Measurements from ENCODE around the gene TCF4.

Gene TCF4

DNA sequence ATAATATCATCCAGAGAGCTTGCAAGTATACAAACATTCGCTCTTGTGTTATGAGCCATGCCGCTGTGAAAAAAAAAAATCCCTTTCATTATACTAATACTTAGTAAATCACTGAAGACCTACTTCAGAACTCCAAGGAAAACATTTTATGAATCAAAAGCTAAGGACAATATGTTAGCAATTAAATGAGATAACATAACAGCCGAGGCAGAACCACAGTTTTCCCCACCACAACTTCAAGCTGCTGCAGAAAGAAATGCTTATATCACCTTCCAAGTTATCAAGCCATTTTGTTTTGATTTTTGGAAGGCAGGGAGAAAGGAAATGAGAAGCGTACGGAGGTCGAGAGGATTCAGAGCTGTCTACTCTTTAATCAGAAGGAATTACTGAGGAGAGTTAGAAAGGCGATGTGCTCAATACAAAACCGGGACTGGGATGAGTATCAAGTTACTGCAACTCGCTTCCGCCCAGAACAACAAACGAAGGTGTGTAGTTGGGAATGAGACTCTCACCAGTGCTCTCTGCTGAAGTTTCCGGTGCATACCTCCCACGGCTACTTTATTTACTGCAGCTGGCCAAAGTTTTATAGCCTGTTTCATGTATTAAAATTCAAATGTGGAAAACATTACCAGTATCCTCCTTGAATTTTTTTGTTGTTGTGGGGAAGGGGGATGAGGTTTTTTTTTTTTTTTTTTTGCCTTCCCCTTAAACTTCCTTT, 336.6 kb downstream of the TCF4 start:
- TF ChIP-seq, protein P1, sequence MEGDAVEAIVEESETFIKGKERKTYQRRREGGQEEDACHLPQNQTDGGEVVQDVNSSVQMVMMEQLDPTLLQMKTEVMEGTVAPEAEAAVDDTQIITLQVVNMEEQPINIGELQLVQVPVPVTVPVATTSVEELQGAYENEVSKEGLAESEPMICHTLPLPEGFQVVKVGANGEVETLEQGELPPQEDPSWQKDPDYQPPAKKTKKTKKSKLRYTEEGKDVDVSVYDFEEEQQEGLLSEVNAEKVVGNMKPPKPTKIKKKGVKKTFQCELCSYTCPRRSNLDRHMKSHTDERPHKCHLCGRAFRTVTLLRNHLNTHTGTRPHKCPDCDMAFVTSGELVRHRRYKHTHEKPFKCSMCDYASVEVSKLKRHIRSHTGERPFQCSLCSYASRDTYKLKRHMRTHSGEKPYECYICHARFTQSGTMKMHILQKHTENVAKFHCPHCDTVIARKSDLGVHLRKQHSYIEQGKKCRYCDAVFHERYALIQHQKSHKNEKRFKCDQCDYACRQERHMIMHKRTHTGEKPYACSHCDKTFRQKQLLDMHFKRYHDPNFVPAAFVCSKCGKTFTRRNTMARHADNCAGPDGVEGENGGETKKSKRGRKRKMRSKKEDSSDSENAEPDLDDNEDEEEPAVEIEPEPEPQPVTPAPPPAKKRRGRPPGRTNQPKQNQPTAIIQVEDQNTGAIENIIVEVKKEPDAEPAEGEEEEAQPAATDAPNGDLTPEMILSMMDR (IDR thresholded peaks at IDR 0.05): no peak

DNA sequence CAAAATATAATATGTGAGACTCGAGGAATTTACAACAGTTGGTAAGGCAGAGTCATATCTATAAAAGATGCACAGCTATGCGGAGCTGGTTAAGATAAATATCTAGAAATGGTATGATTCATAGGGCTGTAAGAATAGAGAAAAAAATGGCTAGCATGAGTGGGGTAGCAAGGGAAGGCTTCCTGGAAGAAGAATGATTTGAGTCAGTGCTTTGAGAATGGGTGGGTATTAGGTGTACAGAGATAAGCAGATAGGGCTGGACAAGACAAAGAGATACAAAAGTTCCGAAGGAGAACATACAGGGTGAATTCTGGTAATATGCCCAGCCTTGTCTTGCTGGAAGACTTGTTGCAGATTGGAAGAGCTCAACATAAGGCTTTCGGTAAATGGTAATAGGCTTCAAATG, 337.2 kb downstream of the TCF4 start:
- TF ChIP-seq, protein P1 (IDR thresholded peaks at IDR 0.05): no peak

DNA sequence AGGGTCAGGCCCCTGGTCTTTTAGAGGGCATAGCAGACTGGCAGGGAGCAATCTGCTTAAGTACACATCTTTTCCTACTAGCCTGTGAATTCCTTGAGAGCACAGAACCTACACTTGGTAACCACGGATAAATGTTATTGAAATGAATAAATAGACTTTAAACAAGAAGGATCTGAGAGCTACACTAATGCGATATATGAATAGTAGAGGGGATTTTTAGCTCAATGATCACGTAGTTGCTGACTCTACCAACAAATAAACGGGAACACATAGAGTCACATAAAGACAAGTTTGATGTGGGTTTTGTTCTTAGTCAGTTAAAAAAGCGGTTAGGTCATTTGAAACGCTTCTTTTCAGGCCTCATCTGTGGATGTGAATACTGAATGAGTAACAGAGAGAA, 338.4 kb downstream of the TCF4 start:
- TF ChIP-seq, protein P1 (IDR thresholded peaks at IDR 0.05): no peak

DNA sequence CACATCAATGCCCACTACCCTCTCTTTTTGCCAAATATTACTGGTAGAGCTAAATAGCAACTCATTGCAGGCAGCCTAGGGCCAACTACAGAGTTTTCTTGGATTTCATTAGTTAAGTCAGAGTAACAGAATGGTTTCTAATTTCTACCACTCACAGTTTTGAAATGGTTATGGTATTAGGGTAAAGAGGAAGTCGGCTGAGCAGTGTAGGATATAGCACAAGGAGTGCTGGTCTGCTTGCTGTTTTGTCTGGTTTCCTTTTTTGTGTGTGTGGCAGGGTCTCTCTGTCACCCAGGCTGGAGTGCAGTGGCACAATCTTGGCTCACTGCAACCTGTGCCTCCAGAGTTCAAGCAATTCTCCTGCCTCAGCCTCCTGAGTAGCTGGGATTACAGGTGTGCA, 339.5 kb downstream of the TCF4 start:
- TF ChIP-seq, protein P1 (IDR thresholded peaks at IDR 0.05): no peak

DNA sequence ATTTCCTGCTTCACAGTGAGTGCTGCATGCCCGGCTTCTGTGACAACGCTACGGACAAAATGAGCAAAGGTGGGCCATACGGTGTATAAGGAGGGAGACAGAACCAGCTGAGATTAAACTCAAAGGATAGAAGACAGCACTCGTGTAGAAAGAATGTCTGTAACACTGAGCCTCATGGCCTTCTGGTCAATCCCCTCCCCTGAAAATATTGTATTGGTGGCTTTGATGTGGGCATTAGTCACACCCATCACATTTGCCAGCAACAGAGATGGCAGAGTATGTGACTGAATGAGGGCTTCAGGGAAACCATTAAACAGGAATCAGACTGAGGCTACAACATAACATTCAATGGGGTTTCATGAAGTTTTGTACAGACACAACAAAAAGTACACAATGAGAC, 341.0 kb downstream of the TCF4 start:
- TF ChIP-seq, protein P1 (IDR thresholded peaks at IDR 0.05): no peak

DNA sequence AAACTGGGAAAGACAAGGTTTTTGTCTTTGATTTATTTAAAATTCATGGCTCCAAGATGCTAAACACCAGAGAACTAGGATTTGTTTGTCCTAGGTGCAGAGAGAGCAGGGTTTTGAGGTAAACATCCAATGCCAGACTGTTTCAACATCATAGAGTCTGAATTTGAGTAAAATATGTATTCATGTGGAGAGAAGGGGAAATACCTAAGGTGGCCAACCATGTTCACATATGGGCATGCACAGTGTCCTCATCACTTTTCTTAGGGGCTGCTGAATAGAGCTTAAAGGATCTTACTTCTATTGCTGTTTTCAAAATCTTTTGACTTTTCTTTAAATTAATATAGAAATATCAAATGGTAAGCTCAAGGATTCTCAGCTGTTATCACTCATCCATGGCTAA, 341.7 kb downstream of the TCF4 start:
- TF ChIP-seq, protein P1 (IDR thresholded peaks at IDR 0.05): no peak

DNA sequence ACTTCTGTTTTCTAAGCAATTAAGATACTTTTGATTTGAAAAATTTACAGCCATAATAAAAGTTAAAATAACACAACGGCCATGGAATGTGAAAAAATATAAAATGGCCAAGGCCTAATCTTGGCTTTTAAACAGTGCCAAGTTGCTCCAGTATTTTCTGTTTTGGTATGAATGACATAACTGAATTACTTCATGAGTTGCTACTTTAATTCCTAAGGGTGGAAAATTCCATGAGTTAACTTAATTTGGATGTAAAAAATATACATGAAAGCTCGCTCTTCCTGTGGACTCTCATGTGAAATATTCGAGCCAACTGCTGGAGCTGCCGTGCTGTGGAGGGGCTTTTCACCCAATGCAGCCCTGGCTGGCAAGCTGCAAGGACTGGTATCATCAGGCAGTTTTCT, 342.8 kb downstream of the TCF4 start:
- TF ChIP-seq, protein P1 (IDR thresholded peaks at IDR 0.05): no peak

DNA sequence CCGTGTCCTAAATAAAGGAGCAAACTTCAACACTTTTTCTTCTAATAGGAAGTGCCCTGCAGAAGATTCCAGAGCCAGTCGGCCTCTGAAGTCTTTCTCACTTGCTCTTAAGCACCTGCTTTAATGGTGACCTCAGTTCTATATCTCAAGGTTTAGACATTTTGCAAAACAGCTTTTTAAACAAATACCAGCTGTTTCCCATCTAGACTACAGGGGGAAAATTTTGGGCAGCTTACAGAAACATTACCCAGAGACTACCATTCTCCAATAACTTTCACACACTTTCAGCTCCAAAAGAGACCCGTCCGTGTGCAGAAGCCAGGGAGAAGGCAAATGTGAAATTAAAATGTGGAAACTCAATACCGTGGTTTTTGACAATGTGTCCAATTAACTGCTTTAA, 343.4 kb downstream of the TCF4 start:
- TF ChIP-seq, protein P1 (IDR thresholded peaks at IDR 0.05): no peak

Measured in LNCAP (cell line).